NOMO-1 (cell line): ENCODE measurements around the gene MT1HL1.

ENCODE experiments used
- DNase-seq, 2 experiments: peaks; one replicate each; lab custom pipeline; 2025; ENCODE audit not compliant: unreplicated experiment in 2 of 2; lab: John Stamatoyannopoulos, UW

Gene MT1HL1

GRCh38 chr1:237004116-237004515 is at the start of gene MT1HL1:
Gene MT1HL1, minus strand, starts transcription at chr1:237004441. Its CDS starts 69 bp downstream, at chr1:237004372.
- no peak for DNase-seq

DNA sequence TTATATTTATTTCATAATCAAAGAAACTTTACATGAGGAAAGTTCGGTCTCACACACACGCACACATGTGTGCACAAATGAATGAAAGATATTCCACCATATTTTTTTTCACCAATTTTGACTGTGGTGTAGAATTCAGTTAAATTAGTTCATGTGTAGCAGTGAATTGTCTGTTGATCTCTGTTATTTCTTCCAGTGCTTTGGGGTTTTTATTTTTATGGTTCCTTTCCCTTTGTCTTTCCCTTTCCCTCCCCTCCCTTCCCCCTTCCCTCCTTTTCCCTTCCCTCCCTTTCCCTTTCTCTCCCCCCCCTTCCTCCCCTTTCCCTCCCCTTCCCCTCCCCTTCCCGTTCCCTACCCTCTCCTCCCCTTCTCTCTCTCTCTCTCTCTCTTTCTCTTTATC is 46.7 kb upstream of the MT1HL1 start:
- no peak for DNase-seq

GRCh38 chr1:237050185-237050584 is 45.9 kb upstream of the MT1HL1 start:
- DNase-seq = no peak

- no peak for DNase-seq
These were observed 44.6 kb upstream of the MT1HL1 start for GRCh38 chr1:237048803-237049202.

DNA sequence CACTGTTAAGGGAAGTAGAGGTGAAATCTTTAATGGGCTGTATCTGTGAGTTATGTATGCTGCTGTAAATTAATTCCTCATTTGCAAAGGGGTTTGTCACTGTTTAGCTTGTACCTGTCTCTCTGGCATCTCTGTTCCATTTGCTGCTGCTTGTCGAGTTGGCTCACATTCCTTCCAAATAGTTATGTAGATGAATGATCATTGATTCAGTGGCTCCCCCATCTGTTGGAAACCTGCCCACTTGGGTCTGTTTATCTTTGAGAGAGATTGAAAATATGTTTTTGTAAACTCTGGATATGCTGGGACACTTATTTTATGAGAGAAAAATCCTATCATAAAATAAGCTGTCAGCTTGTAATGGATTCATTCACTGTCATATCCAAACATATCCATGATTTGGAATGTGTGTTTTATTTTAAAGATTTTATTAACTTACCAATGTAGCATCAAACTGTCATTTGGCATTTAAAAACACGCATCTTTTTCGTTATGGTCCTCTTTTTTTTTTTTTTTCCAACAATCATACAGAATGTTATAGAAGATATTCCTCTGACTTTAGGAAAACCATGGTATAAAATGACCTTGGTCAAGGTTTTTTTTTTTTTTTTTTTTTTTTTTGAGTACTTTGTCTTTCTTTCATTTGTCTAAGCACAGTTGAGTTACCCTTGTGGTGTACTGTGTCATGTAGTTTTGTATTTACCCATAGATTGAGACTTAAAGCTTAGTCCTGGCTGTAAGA is 41.2 kb upstream of the MT1HL1 start:
- DNase-seq = no peak

GRCh38 chr1:237043846-237044636 is 39.8 kb upstream of the MT1HL1 start:
- no peak for DNase-seq

GRCh38 chr1:237042892-237043576 is 38.8 kb upstream of the MT1HL1 start:
- DNase-seq = no peak

DNA sequence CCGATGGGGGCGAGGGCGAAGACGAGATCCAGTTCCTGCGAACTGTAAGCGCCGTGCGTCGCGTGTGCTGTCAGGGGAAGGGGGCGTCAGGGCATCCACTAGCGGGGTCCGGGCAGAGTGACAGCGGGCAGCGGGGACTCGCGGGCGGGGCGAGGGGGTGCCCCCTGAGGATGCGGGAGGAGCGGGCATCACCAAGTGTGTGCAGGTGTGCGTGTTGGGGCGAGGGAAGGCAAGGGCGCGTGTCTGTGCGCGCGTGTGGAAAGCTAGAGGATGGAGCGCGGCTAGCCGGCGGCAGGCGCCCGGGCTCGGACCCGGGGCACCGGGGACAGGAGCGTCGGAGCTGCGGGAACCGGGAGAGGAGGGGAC is 38.3 kb upstream of the MT1HL1 start:
- DNase-seq = no peak

- DNase-seq = no peak
These were observed 37.7 kb upstream of the MT1HL1 start, which contains the start of gene RYR2 for GRCh38 chr1:237041795-237042525. Gene RYR2, plus strand, starts transcription at chr1:237042184. Its CDS starts 338 bp downstream, at chr1:237042522.

GRCh38 chr1:237041461-237041794 is 37.2 kb upstream of the MT1HL1 start:
- DNase-seq = no peak

DNA sequence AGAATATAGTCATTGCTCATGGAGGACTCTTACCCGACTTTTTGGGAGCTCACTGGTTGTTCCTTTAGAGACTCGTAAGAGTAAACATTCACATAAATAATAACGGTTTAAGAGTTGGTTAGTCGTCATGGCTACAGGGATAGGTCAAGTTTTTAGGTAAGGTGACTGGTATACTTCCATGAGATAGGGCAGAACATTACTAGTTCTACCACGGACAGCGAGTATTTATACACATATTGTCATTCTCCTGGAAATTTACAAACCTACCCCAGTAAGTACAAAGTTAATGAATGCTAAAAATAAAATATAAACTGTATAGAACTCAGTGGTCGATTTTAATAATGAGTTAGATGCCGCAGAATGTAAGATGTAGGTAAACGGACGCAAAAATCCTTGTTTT is 36.6 kb upstream of the MT1HL1 start:
- no peak for DNase-seq

- no peak for DNase-seq
These were observed 34.0 kb upstream of the MT1HL1 start for GRCh38 chr1:237038211-237038610.

DNA sequence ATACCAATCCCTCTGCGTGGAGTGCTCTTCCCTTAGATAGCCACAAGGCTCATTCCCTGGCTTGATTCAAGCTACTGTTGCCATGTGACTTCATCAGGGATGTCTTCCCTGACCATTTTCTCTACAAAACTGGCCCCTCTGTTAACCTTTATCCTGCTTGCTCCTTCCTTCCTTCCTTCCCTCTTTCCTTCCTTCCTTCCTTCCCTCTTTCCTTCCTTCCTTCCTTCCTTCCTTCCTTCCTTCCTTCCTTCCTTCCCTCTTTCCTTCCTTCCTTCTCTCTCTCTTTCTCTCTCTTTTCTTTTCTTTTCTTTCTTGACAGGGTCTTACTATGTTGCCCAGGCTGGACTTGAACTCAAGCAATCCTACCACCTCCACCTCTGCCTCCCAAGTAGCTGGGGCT is 31.5 kb upstream of the MT1HL1 start:
- DNase-seq = no peak

GRCh38 chr1:237033804-237034203 is 29.6 kb upstream of the MT1HL1 start:
- no peak for DNase-seq

DNA sequence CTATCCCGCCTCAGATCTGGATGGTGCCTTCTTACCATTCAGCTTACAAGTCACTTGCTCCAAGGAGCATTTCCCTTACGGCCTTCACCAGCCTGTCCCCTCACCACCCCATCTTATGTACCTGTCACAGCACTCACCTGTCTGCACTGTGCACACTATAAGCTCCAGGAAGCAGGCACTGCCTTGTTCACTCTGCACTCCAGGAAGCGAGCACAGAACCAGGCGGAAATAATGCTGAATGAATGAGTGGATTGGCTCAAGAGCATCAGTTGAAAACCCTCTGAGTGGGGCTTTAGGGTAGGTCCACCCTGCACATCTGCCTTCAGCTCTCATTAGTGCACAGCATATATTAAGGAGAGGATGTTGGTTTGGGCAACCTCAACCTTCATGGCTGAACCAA is 28.8 kb upstream of the MT1HL1 start:
- no peak for DNase-seq

DNA sequence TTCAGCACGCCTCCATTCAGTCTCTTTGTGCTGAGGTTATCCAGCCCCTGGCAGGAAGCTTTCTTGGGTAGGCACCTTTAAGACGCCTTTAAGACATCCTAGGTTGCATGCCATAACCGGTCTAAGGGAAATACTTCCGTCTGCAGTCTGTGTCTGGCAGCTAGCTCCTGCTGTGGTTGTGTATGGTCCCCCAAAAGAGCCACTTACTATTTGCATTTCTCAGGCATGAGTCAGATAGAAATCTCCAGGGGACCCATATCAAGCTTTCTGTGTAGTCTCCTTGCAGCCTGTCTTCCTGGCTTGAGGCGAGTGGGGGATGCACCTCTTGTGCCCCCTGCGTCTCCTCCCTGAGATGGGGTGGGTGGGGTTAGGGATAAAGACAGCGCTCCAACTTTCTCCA is 27.8 kb upstream of the MT1HL1 start:
- no peak for DNase-seq

DNA sequence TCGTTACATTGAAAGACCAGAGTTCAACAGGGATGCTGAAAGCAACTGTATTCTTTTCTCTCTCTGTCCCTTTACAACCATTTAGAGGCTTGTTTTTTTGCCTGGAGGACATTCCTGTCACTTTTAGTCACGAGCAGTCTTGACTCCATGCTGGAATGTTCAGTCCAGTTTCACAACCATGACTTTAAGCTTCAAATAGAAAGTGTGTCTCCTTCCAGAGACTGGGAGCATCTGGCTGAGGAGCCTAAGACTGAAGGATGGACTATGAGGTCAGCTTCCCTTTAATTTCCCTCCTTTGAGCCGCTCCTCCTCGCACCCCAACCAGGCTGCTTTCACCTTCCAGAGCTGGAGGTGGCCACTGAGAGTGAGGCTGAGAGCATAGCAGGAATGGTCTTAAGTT is 27.2 kb upstream of the MT1HL1 start:
- no peak for DNase-seq

GRCh38 chr1:237029850-237030535 is 25.8 kb upstream of the MT1HL1 start:
- no peak for DNase-seq

GRCh38 chr1:237029240-237029639 is 25.0 kb upstream of the MT1HL1 start:
- DNase-seq = no peak

DNA sequence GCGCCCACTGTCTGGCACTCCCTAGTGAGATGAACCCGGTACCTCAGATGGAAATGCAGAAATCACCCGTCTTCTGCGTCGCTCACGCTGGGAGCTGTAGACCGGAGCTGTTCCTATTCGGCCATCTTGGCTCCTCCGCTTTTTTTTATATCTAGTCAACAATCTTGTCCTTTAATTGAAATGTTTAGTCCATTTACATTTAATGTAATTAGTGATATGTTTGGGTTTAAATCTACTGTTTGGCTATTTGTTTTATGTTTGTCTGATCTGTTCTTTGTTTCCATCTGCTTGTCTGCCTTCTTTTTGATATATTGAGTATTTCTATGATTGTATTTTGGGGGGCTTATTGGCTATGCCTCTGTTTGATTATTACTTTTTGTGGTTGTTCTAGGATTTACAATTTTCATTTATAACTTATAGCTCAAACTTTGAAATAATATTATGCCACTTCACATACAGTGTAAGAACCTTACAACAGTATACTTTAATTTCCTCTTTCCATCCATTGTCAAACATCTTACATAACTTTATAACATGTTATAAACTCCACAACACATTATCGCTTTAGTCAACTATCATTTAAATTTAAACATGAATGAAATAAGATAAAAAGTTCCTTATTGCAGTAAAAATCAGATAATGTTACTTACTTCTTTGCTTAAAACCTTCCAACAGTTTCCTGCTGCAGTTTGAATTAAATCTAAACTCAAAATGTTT is 21.3 kb upstream of the MT1HL1 start:
- DNase-seq = no peak
